IMR-90 (cell line): ENCODE measurements around the gene PRMT7. TPM values are rescaled to one million over a fixed set of nuclear protein-coding genes. Genes with fewer than 3 reads are reported as not detected.

Experiments used
- ATAC-seq: fragments of 200-7000 bp; cut with Tn5 transposase; 2 replicates; pipeline ENCODE4 v1.9.1; 2020; ENCODE audit warnings: low read depth, mild to moderate bottlenecking, moderate library complexity
- BruUV-seq: library from RNA; stranded (reverse); fragments of 400-500 nt; replicated peaks from 2 replicates; lab custom pipeline; 2021; lab: Mats Ljungman, UMichigan
- CTCF ChIA-PET: fragments of 300-600 bp; formaldehyde crosslinking; extraction: SDS; loops from one replicate; lab custom pipeline; 2021; ENCODE audit warnings: antibody characterized with exemption; lab: Yijun Ruan, JAX
- POLR2A ChIA-PET: fragments of 300-600 bp; sonication (Branson Sonifier 250); formaldehyde crosslinking; loops from one replicate; lab custom pipeline; 2022; ENCODE audit warnings: antibody characterized with exemption; ENCODE audit not compliant: unreplicated experiment; lab: Charles Lee
- DNase-seq: peaks from one replicate; pipeline ENCODE4 v3.0.0; 2013
- H2AFZ ChIP-seq: replicated peaks from 2 replicates; pipeline ENCODE3; 2013; ENCODE audit warnings: low read length, mild to moderate bottlenecking; ENCODE audit not compliant: poor library complexity
- H2AK5ac ChIP-seq: 2 replicates; pipeline ENCODE4 v1.6.1; 2013; ENCODE audit warnings: low read depth, low read length, inconsistent platforms
- H2AK9ac ChIP-seq: replicated peaks from 2 replicates; pipeline ENCODE3; 2013; ENCODE audit warnings: mild to moderate bottlenecking, low read depth, low read length, moderate library complexity; ENCODE audit not compliant: poor library complexity
- H2BK120ac ChIP-seq: 2 replicates; pipeline ENCODE4 v1.6.1; 2013; ENCODE audit warnings: low read depth, low read length, inconsistent platforms
- H2BK15ac ChIP-seq: 3 replicates; pipeline ENCODE4 v1.6.1; 2013; ENCODE audit warnings: low read depth, low read length, inconsistent platforms
- H2BK20ac ChIP-seq: 2 replicates; pipeline ENCODE4 v1.6.1; 2013; ENCODE audit warnings: low read depth, mild to moderate bottlenecking, inconsistent platforms, low read length, moderate library complexity
- H2BK5ac ChIP-seq: 2 replicates; pipeline ENCODE4 v1.6.1; 2013; ENCODE audit warnings: mild to moderate bottlenecking, low read depth, low read length, inconsistent platforms; ENCODE audit not compliant: poor library complexity, severe bottlenecking
- H3K14ac ChIP-seq: replicated peaks from 2 replicates; pipeline ENCODE4 v1.6.1; 2013; ENCODE audit warnings: low read depth, low read length, inconsistent platforms
- H3K18ac ChIP-seq: 2 replicates; pipeline ENCODE4 v1.6.1; 2013; ENCODE audit warnings: low read depth, low read length, control low read depth
- H3K23ac ChIP-seq: 2 replicates; pipeline ENCODE4 v1.6.1; 2013; ENCODE audit warnings: low read depth, low read length, inconsistent platforms
- H3K27ac ChIP-seq: 2 replicates; pipeline ENCODE4 v1.5.1; 2013; ENCODE audit warnings: mild to moderate bottlenecking, control low read depth, low read length; ENCODE audit not compliant: insufficient read depth
- H3K27me3 ChIP-seq: 2 replicates; pipeline ENCODE4 v1.6.1; 2013; ENCODE audit warnings: low read length; ENCODE audit not compliant: control insufficient read depth, insufficient read depth
- H3K36me3 ChIP-seq: 2 replicates; pipeline ENCODE4 v1.6.1; 2013; ENCODE audit warnings: low read length, mixed read lengths; ENCODE audit not compliant: control insufficient read depth, insufficient read depth
- H3K4ac ChIP-seq: 2 replicates; pipeline ENCODE4 v1.6.1; 2013; ENCODE audit warnings: low read depth, low read length, inconsistent platforms
- H3K4me1 ChIP-seq: 2 replicates; pipeline ENCODE4 v1.6.1; 2013; ENCODE audit warnings: low read length, mixed read lengths; ENCODE audit not compliant: control insufficient read depth, insufficient read depth
- H3K4me2 ChIP-seq: 2 replicates; pipeline ENCODE4 v1.6.1; 2013; ENCODE audit warnings: low read depth, mild to moderate bottlenecking, control low read depth, low read length, moderate library complexity
- H3K4me3 ChIP-seq: 2 replicates; pipeline ENCODE4 v1.5.1; 2013; ENCODE audit warnings: low read depth, mild to moderate bottlenecking, control low read depth, low read length, moderate library complexity; ENCODE audit not compliant: insufficient read depth
- H3K56ac ChIP-seq: 2 replicates; pipeline ENCODE4 v1.6.1; 2013; ENCODE audit warnings: low read length, inconsistent platforms; ENCODE audit not compliant: insufficient read depth; ENCODE audit errors: extremely low read depth
- H3K79me1 ChIP-seq, 2 experiments: 2 replicates each; pipeline ENCODE4 v1.6.1; 2013; ENCODE audit warnings: low read length in 2 of 2, inconsistent platforms in 1 of 2, low read depth in 1 of 2
- H3K9ac ChIP-seq: 2 replicates; pipeline ENCODE4 v1.6.1; 2013; ENCODE audit warnings: low read depth, low read length, control low read depth
- H3K9me1 ChIP-seq: 2 replicates; pipeline ENCODE4 v1.6.1; 2013; ENCODE audit warnings: low read length, inconsistent platforms; ENCODE audit not compliant: insufficient read depth
- H3K9me3 ChIP-seq: 2 replicates; pipeline ENCODE4 v1.6.1; 2013; ENCODE audit warnings: low read length; ENCODE audit not compliant: control insufficient read depth, insufficient read depth
- H4K20me1 ChIP-seq: 2 replicates; pipeline ENCODE4 v1.6.1; 2013; ENCODE audit warnings: low read length, inconsistent platforms; ENCODE audit not compliant: insufficient read depth
- H4K5ac ChIP-seq: 2 replicates; pipeline ENCODE4 v1.6.1; 2013; ENCODE audit warnings: mild to moderate bottlenecking, low read depth, low read length, control low read depth
- H4K8ac ChIP-seq, 2 experiments: 2 replicates each; pipeline ENCODE4 v1.6.1; 2013; ENCODE audit warnings: low read depth in 2 of 2, low read length in 2 of 2, control low read depth in 1 of 2, inconsistent platforms in 1 of 2
- H4K91ac ChIP-seq: 2 replicates; pipeline ENCODE4 v1.6.1; 2013; ENCODE audit warnings: low read depth, low read length, inconsistent platforms; ENCODE audit not compliant: insufficient read depth
- BHLHE40 ChIP-seq: fragments of 150-350 bp; IDR thresholded peaks from 2 replicates; pipeline ENCODE4 v1.6.1; 2016; ENCODE audit warnings: mild to moderate bottlenecking, low read depth, low read length
- CEBPB ChIP-seq: IDR thresholded peaks from 2 replicates; pipeline ENCODE4 v1.6.1; 2012; ENCODE audit warnings: low read depth, low read length, improper control_type of control experiment
- CHD1 ChIP-seq: IDR thresholded peaks from 2 replicates; pipeline ENCODE4 v1.6.1; 2012; ENCODE audit warnings: low read depth, low read length, improper control_type of control experiment
- FOS ChIP-seq: fragments of 150-350 bp; IDR thresholded peaks from 2 replicates; pipeline ENCODE4 v1.6.1; 2016; ENCODE audit warnings: low read depth, low read length
- MAFK ChIP-seq: IDR thresholded peaks from 2 replicates; pipeline ENCODE4 v1.6.1; 2012; ENCODE audit warnings: low read depth, low read length, improper control_type of control experiment
- MAZ ChIP-seq: IDR thresholded peaks from 2 replicates; pipeline ENCODE4 v1.6.1; 2012; ENCODE audit warnings: low read depth, mild to moderate bottlenecking, low read length, improper control_type of control experiment, moderate library complexity, borderline replicate concordance
- MXI1 ChIP-seq: IDR thresholded peaks from 2 replicates; pipeline ENCODE4 v1.6.1; 2012; ENCODE audit warnings: low read depth, mild to moderate bottlenecking, low read length, moderate library complexity, borderline replicate concordance
- POLR2A ChIP-seq: IDR thresholded peaks from 2 replicates; pipeline ENCODE4 v1.6.1; 2012; ENCODE audit warnings: mild to moderate bottlenecking, low read depth, low read length
- RCOR1 ChIP-seq: IDR thresholded peaks from 2 replicates; pipeline ENCODE4 v1.6.1; 2012; ENCODE audit warnings: mild to moderate bottlenecking, low read length, improper control_type of control experiment; ENCODE audit not compliant: insufficient replicate concordance
- RFX5 ChIP-seq: IDR thresholded peaks from 2 replicates; pipeline ENCODE4 v1.8.0; 2012; ENCODE audit warnings: low read depth, mild to moderate bottlenecking, low read length, moderate library complexity
- SMC3 ChIP-seq: fragments of 150-350 bp; IDR thresholded peaks from 2 replicates; pipeline ENCODE4 v1.6.1; 2016; ENCODE audit warnings: low read depth, mild to moderate bottlenecking, antibody characterized with exemption, low read length, moderate library complexity
- WGBS, 2 experiments: methylation state at CpG; one replicate each; pipeline versions ENCODE4 v1.1.5 to v1.1.7; 2013; ENCODE audit warnings: missing lambda C conversion rate in 2 of 2; ENCODE audit not compliant: insufficient read length in 1 of 2; ENCODE audit errors: extremely low coverage in 2 of 2; 5-methylcytosine and 5-hydroxymethylcytosine counted together
- dilution Hi-C: fragments of 300-500 bp; cut with HindIII; formaldehyde crosslinking; loops from one replicate; pipeline ENCODE4 v1.14.3; 2018; ENCODE audit warnings: low sequenced_read_pairs; ENCODE audit not compliant: unreplicated experiment
- in situ Hi-C: fragments of 300-500 bp; cut with MboI; formaldehyde crosslinking; loops from 3 replicates; pipeline ENCODE4 v1.14.3; 2019; ENCODE audit warnings: low sequenced_read_pairs, inconsistent platforms, mixed read lengths
- intact Hi-C: fragments of 100-400 bp; cut with micrococcal nuclease; formaldehyde crosslinking; loops from 2 replicates; pipeline ENCODE4 v1.10.0; 2022
- polyA plus RNA-seq, 3 experiments: library from polyadenylated mRNA; depleted of rRNA; stranded (reverse); fragments of >200 nt; gene quantifications; 2 replicates each; pipeline ENCODE4 v1.2.3, GENCODE V29; 2012; ENCODE audit warnings: low replicate concordance in 1 of 3
- total RNA-seq: library from RNA; depleted of rRNA; stranded (reverse); fragments of >200 nt; gene quantifications from 2 replicates; pipeline ENCODE4 v1.2.3, GENCODE V29; 2012
- TF ChIP-seq, protein P1 (sequence below): conservative IDR thresholded peaks from 2 replicates; pipeline ENCODE4 v1.5.1; 2012; ENCODE audit warnings: mild to moderate bottlenecking, low read depth, low read length, improper control_type of control experiment

PRMT7 gene
- total and polyA plus RNA-seq, 2 of the 4 experiments (the other 2 are of a cell fraction): 63.1 to 68.6 TPM

DNA sequence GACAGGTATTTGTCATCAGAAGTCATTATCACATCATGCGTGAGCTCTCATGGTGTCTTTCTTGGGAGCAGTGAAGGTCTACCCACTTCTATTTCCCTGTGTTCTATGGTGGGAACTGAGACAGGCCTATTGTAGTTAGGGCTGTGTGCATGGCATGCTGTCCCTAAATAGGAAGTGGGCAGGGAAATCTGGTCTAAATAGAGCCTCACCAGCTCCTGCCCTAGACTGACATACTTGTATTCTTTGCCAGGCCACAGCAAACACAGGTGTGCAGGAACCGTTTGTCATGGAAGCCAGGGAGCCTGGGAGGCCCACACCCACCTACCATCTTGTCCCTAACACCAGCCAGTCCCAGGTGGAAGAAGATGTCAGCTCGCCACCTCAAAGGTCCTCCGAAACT is 36.4 kb upstream of the PRMT7 start:
- H2AK9ac ChIP-seq: no peak overlapping the region
- dilution Hi-C loops (no loop called here), intact Hi-C loops (no loop called here), in situ Hi-C loops (no loop called here)
- WGBS, 2 experiments: no CpG with 5 or more reads among the region's 4 CpGs
- no peak overlapping the region for H2BK120ac ChIP-seq
- no peak overlapping the region for H3K4me2 ChIP-seq
- no peak overlapping the region for H4K91ac ChIP-seq
- peaks cover 15% of the 10 kb centered on the region; the same call in 1 of the 2 replicates for H3K9me1 ChIP-seq
- TF ChIP-seq MAFK (no peak), BHLHE40 (no peak), POLR2A (no peak), FOS (no peak), RFX5 (no peak), SMC3 (no peak), RCOR1 (no peak), CEBPB (no peak), MAZ (no peak), CHD1 (no peak), MXI1 (no peak)
- TF ChIP-seq, protein P1, sequence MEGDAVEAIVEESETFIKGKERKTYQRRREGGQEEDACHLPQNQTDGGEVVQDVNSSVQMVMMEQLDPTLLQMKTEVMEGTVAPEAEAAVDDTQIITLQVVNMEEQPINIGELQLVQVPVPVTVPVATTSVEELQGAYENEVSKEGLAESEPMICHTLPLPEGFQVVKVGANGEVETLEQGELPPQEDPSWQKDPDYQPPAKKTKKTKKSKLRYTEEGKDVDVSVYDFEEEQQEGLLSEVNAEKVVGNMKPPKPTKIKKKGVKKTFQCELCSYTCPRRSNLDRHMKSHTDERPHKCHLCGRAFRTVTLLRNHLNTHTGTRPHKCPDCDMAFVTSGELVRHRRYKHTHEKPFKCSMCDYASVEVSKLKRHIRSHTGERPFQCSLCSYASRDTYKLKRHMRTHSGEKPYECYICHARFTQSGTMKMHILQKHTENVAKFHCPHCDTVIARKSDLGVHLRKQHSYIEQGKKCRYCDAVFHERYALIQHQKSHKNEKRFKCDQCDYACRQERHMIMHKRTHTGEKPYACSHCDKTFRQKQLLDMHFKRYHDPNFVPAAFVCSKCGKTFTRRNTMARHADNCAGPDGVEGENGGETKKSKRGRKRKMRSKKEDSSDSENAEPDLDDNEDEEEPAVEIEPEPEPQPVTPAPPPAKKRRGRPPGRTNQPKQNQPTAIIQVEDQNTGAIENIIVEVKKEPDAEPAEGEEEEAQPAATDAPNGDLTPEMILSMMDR: no peak
- no peak overlapping the region for H4K8ac ChIP-seq
- no TSS peak for BruUV-seq
- H2BK20ac ChIP-seq: no peak overlapping the region
- H2BK15ac ChIP-seq: no peak overlapping the region
- H4K20me1 ChIP-seq: peaks cover 61% of the 10 kb centered on the region
- no peak overlapping the region for H2BK5ac ChIP-seq
- no peak overlapping the region for H3K14ac ChIP-seq
- no peak overlapping the region for H3K9ac ChIP-seq
- H3K27me3 ChIP-seq: no peaks in the 10 kb centered on the region
- H3K23ac ChIP-seq: no peak overlapping the region
- no peak overlapping the region for H3K56ac ChIP-seq
- no peak overlapping the region for H2AFZ ChIP-seq
- H3K4ac ChIP-seq: no peak overlapping the region
- no peak overlapping the region for H2AK5ac ChIP-seq
- ATAC-seq (no peak), DNase-seq (no peak)
- H3K18ac ChIP-seq: no peak overlapping the region
- H3K79me1 ChIP-seq: peaks cover 24 to 72% of the 10 kb centered on the region in 2 experiments; a peak in 3 of 4 replicates
- no peaks in the 10 kb centered on the region for H3K9me3 ChIP-seq
- H3K4me3 ChIP-seq: no peak overlapping the region
- peaks cover 2% of the 10 kb centered on the region; the same call in 1 of the 2 replicates for H3K4me1 ChIP-seq
- no peak overlapping the region for H3K27ac ChIP-seq
- CTCF ChIA-PET: interaction anchor here (1.2 kb wide), 1 partner anchor 9 kb away, joined by 3 read pairs; no protein-coding TSS in a partner anchor
- H3K36me3 ChIP-seq: peaks cover 32% of the 10 kb centered on the region
- POLR2A ChIA-PET: no interaction called here
- no peak overlapping the region for H4K5ac ChIP-seq
